H1 (cell line): ENCODE results near the gene USP37.

Source experiments
- CREB1 ChIP-seq: IDR thresholded peaks from 2 replicates; pipeline ENCODE4 v1.6.1; 2012; ENCODE audit warnings: inconsistent platforms
- EGR1 ChIP-seq: IDR thresholded peaks from 2 replicates; pipeline ENCODE4 v1.6.1; 2011; ENCODE audit warnings: low read depth, low read length, borderline replicate concordance
- EZH2 ChIP-seq: fragments of 200-600 bp; sonication (generic); IDR thresholded peaks from 2 replicates; pipeline ENCODE4 v1.7.1; 2012; ENCODE audit warnings: low read depth, mild to moderate bottlenecking, moderate library complexity, low read length, inconsistent platforms; ENCODE audit not compliant: severe bottlenecking
- KDM5A ChIP-seq: fragments of 200-600 bp; IDR thresholded peaks from 2 replicates; pipeline ENCODE4 v1.7.1; 2012; ENCODE audit warnings: mild to moderate bottlenecking, low read length, inconsistent platforms, mixed read lengths
- MAFK ChIP-seq: IDR thresholded peaks from 2 replicates; pipeline ENCODE4 v1.6.1; 2012; ENCODE audit warnings: low read depth, mild to moderate bottlenecking, improper control_type of control experiment, low read length
- NRF1 ChIP-seq: IDR thresholded peaks from 2 replicates; pipeline ENCODE4 v1.6.1; 2011; ENCODE audit warnings: mild to moderate bottlenecking, low read depth, low read length, improper control_type of control experiment
- POLR2AphosphoS5 ChIP-seq: IDR thresholded peaks from 2 replicates; pipeline ENCODE4 v1.6.1; 2011; ENCODE audit warnings: low read depth, low read length
- RBBP5 ChIP-seq: IDR thresholded peaks from 2 replicates; pipeline ENCODE4 v1.7.1; 2012; ENCODE audit warnings: low read depth, mild to moderate bottlenecking, inconsistent platforms, low read length, moderate library complexity, borderline replicate concordance
- YY1 ChIP-seq: IDR thresholded peaks from 2 replicates; pipeline ENCODE4 v1.6.1; 2011; ENCODE audit warnings: low read depth, mild to moderate bottlenecking, low read length
- ZNF274 ChIP-seq: IDR thresholded peaks from 2 replicates; pipeline ENCODE4 v1.7.0; 2012; ENCODE audit warnings: low read length, borderline replicate concordance; ENCODE audit errors: extremely low read depth
- TF ChIP-seq, protein P1 (sequence below): IDR thresholded peaks from 2 replicates; pipeline ENCODE4 v1.6.1; 2011; ENCODE audit warnings: low read length, improper control_type of control experiment
- TF ChIP-seq, protein P2 (sequence below), 3 experiments: IDR thresholded peaks; 1 replicate in 2 of 3; 2 replicates in 1 of 3; pipeline versions ENCODE4 v1.5.1 to v1.6.1; 2011; ENCODE audit warnings: low read length in 3 of 3, mild to moderate bottlenecking in 3 of 3, inconsistent platforms in 2 of 3, low read depth in 1 of 3, moderate library complexity in 1 of 3; ENCODE audit not compliant: insufficient read depth in 1 of 3; ENCODE audit errors: control extremely low read depth in 1 of 3

DNA sequence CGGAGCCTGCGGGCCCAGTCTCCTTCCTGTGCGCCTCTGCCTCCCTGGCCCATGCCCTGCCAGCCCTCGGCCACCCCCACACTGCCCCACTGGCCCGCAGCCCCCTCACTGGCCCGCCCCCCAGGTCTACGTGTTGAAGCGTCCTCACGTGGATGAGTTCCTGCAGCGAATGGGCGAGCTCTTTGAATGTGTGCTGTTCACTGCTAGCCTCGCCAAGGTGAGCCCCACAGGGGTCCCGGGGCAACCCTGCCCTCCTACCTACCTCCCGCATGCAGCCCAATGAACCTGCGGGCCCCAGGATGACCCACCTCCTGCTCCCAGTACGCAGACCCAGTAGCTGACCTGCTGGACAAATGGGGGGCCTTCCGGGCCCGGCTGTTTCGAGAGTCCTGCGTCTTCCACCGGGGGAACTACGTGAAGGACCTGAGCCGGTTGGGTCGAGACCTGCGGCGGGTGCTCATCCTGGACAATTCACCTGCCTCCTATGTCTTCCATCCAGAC, 165.2 kb downstream of the USP37 start:
- TF ChIP-seq MAFK (no peak), CREB1 (no peak), RBBP5 (no peak), EZH2 (no peak), NRF1 (no peak), POLR2AphosphoS5 (no peak), EGR1 (no peak), ZNF274 (no peak), YY1 (no peak), KDM5A (no peak)
- TF ChIP-seq, protein P1, sequence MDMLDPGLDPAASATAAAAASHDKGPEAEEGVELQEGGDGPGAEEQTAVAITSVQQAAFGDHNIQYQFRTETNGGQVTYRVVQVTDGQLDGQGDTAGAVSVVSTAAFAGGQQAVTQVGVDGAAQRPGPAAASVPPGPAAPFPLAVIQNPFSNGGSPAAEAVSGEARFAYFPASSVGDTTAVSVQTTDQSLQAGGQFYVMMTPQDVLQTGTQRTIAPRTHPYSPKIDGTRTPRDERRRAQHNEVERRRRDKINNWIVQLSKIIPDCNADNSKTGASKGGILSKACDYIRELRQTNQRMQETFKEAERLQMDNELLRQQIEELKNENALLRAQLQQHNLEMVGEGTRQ: no peak
- TF ChIP-seq, protein P2, sequence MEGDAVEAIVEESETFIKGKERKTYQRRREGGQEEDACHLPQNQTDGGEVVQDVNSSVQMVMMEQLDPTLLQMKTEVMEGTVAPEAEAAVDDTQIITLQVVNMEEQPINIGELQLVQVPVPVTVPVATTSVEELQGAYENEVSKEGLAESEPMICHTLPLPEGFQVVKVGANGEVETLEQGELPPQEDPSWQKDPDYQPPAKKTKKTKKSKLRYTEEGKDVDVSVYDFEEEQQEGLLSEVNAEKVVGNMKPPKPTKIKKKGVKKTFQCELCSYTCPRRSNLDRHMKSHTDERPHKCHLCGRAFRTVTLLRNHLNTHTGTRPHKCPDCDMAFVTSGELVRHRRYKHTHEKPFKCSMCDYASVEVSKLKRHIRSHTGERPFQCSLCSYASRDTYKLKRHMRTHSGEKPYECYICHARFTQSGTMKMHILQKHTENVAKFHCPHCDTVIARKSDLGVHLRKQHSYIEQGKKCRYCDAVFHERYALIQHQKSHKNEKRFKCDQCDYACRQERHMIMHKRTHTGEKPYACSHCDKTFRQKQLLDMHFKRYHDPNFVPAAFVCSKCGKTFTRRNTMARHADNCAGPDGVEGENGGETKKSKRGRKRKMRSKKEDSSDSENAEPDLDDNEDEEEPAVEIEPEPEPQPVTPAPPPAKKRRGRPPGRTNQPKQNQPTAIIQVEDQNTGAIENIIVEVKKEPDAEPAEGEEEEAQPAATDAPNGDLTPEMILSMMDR (IDR thresholded peaks at IDR 0.05; ENCODE audit: control extremely low read depth in 1 of 3, insufficient read depth in 1 of 3, low read depth in 1 of 3, low read length in 3 of 3): no peak
